GM12891 (cell line): ENCODE measurements around the gene ZNF593.
A peak's percentile ranks its signal among the peaks of the same experiment; 100 is the strongest.

ENCODE experiments used
- DNase-seq: peaks from one replicate; pipeline ENCODE4 v3.0.0; 2011; ENCODE audit warnings: low spot score; ENCODE audit not compliant: insufficient read length
- FAIRE-seq: peaks from 2 replicates; lab custom pipeline; 2011; peaks lifted over from hg19 to GRCh38; lab: Jason Lieb, UNC
- PAX5 ChIP-seq: IDR thresholded peaks from 2 replicates; pipeline ENCODE4 v1.6.1; 2011; ENCODE audit warnings: low read length, moderate library complexity, mild to moderate bottlenecking; ENCODE audit not compliant: insufficient read depth, severe bottlenecking
- POLR2A ChIP-seq: IDR thresholded peaks from 2 replicates; pipeline ENCODE4 v1.6.1; 2011; ENCODE audit warnings: low read depth, low read length, control low read depth
- POLR2AphosphoS5 ChIP-seq: IDR thresholded peaks from 2 replicates; pipeline ENCODE4 v1.6.1; 2011; ENCODE audit warnings: low read depth, low read length, control low read depth
- POU2F2 ChIP-seq: IDR thresholded peaks from 2 replicates; pipeline ENCODE4 v1.6.1; 2011; ENCODE audit warnings: low read depth, mild to moderate bottlenecking, control low read depth, low read length, moderate library complexity
- SPI1 ChIP-seq: IDR thresholded peaks from 2 replicates; pipeline ENCODE4 v1.6.1; 2011; ENCODE audit warnings: low read depth, low read length, control low read depth
- TAF1 ChIP-seq: IDR thresholded peaks from 2 replicates; pipeline ENCODE4 v1.6.1; 2011; ENCODE audit warnings: low read depth, low read length, control low read depth

The ZNF593 gene

GRCh38 chr1:26145041-26145959 lies 24.4 kb upstream of the ZNF593 start:
- TF ChIP-seq POLR2A, result no peak
- 0 out of 2 replicates have a peak, but pooled peaks have one; percentile 5 for TF ChIP-seq SPI1
- FAIRE-seq (peak; percentile 90), DNase-seq (no peak)

DNA sequence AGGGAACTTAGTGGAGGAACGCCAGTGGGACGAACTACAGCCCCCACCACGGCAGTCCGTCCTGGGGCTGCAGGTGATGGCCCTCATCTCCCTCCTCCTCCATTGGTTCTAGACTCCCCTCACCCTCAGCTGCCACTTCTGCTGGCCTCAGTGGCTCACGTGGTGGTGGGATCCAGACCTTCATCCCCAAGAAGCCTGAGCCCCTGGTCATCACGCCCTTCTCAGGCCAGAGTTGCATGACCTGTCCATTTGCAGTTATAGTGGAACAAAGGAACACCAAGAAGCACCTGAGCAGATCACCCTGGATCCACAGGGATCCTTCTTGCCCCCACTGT lies 23.8 kb upstream of the ZNF593 start:
- FAIRE-seq (no peak), DNase-seq (no peak)
- TF ChIP-seq SPI1, result no peak
- no peak for TF ChIP-seq POLR2A
- TF ChIP-seq TAF1, result no peak
- no peak for TF ChIP-seq POU2F2
- no peak for TF ChIP-seq PAX5
- no peak for TF ChIP-seq POLR2AphosphoS5

- DNase-seq (no peak), FAIRE-seq (no peak)
- TF ChIP-seq POLR2AphosphoS5, result no peak
- no peak for TF ChIP-seq TAF1
- no peak for TF ChIP-seq PAX5
- TF ChIP-seq SPI1, result no peak
- no peak for TF ChIP-seq POLR2A
- no peak for TF ChIP-seq POU2F2
These were observed 20.8 kb upstream of the ZNF593 start for GRCh38 chr1:26148887-26149286.

GRCh38 chr1:26153966-26154532 lies 15.7 kb upstream of the ZNF593 start:
- no peak for FAIRE-seq
- TF ChIP-seq POLR2AphosphoS5, result no peak
- no peak for TF ChIP-seq POU2F2
- no peak for TF ChIP-seq TAF1
- TF ChIP-seq SPI1, result no peak
- no peak for TF ChIP-seq POLR2A
- TF ChIP-seq PAX5, result no peak
- DNase-seq, result no peak

GRCh38 chr1:26154750-26155149 lies 15.0 kb upstream of the ZNF593 start:
- TF ChIP-seq SPI1, result no peak
- TF ChIP-seq POLR2A, result no peak
- TF ChIP-seq TAF1, result no peak
- TF ChIP-seq POU2F2, result no peak
- TF ChIP-seq PAX5, result no peak
- TF ChIP-seq POLR2AphosphoS5, result no peak
- DNase-seq, result no peak
- FAIRE-seq, result no peak

DNA sequence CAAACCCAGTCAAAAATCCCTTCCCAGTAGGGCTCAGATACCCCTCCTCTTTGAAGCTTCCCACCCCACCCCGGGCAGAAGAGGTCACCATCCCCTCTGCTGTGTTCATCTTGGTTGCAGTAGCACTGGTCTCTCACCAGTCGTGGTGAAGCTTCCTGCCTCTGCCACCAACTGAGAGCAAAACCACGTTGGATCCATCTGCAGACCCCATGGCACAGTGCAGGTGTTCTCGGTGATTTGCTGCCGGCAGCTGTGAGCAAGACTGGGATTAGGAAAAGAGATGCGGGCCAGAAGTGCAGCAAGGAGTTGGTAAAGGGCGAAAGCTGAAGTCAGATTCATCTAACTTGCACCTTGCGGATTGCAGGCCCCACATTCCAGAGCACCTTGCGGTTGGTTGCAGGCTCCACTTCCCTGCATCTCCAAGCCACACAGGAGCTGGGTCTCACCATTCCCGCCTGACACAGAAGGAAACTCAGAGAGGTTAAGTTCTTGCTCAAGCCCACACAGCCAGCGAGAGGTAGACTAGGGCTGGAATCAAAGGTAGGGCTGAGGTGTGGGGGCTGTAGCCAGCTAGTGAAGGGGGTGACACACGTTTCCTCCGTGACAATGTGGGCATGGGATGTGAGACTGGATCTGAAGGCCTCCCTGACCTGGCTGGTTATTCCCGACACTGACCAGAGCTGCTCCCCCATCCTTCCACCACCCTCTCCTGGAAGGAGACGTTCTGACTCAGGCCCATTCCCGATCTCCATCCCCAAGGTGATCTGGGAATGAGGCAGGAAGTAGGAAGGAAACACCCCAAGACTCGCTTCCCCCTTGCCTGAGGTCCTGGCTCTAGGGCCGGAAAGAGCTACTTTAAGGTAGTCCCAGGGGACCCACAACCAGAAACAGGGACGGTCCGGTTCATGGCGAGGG lies 14.1 kb upstream of the ZNF593 start:
- no peak for FAIRE-seq
- DNase-seq, result no peak
- TF ChIP-seq SPI1 (no peak), POLR2A (no peak), POLR2AphosphoS5 (no peak), POU2F2 (no peak), PAX5 (no peak), TAF1 (no peak)

DNA sequence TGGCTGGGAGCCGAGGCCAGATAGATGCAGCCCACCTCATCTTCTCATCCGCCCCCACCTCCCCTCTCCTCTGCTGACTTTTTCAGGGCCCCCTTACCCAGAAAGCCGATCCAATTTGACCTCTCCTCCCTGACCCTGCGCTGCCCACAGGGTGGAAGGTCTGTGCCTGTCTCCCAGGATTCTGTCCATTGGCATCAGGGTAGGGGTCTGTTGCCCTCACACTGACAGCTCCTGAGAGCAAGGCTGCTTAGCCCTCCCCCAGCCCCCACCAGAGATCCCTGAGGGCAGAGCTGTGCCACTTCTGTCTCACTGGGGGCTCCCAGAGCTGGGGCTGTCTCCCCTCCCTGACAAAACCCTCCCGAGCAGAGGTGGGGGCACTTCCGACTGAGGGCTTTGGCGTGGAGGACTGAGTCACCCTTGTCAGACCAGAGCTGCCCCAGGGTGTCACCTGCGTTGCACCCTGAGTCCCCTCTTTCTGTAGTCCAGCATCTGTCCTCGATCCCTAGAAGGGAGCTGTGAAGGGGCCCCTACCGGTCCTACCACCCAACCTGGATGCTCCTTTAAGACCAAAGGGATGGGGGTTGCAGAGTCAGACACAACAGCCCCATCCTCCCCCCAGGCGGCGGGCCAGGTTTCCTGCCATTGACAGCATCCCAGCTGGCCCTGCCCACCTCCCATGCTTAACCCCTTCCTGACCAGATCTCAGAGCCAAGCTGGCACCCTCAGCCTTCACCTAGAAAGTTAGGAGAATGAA lies 13.2 kb upstream of the ZNF593 start:
- DNase-seq (no peak), FAIRE-seq (no peak)
- no peak for TF ChIP-seq POLR2AphosphoS5
- TF ChIP-seq PAX5, result no peak

DNA sequence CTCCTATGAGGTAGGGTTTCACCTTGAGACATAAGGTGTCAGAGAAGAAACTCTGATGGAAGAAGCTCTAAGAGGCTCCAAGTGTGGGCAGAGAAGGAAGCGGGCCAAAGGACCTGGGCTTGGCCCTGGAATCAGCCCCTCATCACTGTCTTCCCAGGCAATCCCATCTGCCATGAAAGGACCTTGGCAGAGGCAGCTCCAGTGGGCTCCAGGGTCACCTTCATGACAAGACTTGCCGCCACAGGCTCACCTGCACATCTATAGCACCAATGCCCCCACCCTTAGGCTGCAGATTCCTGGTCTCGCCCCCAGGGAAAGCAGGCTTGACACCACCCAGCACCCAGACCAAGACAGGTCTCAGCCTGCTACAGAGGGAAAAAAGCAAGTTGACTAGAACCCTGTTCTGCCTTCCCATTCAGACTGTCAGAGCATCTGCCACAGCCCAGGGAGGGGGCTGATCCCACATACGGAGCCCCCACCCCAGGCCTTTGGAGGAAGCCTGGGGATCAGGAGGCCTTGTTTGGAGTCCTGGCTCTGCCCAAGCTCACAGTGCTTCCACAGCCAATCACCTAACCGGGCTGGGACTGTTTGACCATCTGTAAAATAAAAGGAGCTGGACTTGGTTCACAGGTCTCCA lies 11.3 kb upstream of the ZNF593 start:
- FAIRE-seq (no peak), DNase-seq (no peak)
- TF ChIP-seq SPI1 (no peak), POLR2AphosphoS5 (no peak), PAX5 (no peak), POLR2A (no peak), POU2F2 (no peak), TAF1 (no peak)
